ENCODE results near the gene NAGPA.

Gene NAGPA

GRCh38 chr16:5012887-5013286 is 20.8 kb downstream of the NAGPA start:
- in situ Hi-C loops (cut with MboI; ENCODE audit: low sequenced_read_pairs), result no loop called here
- Histone ChIP-seq H3K4me3 (no peak overlapping the region), H3K27me3 (ENCODE audit: low read depth) (0 out of 2 replicates have a peak, but pooled peaks cover 2% of the 10 kb centered on the region), H3K36me3 (replicated peaks) (no peaks in the 10 kb centered on the region), H3K4me1 (no peaks in the 10 kb centered on the region), H3K9me3 (no peaks in the 10 kb centered on the region)
- no peak for DNase-seq (ENCODE audit: low spot score in 2 of 2)

- no peak for DNase-seq (ENCODE audit: low spot score in 2 of 2)
- no peaks in the 10 kb centered on the region for H3K36me3 ChIP-seq (replicated peaks)
- H3K4me3 ChIP-seq, result no peak overlapping the region
- in situ Hi-C loops (cut with MboI; ENCODE audit: low sequenced_read_pairs), result no loop called here
- 0 out of 2 replicates have a peak, but pooled peaks cover 2% of the 10 kb centered on the region for H3K27me3 ChIP-seq (ENCODE audit: low read depth)
- H3K9me3 ChIP-seq, result no peaks in the 10 kb centered on the region
- H3K4me1 ChIP-seq, result no peaks in the 10 kb centered on the region
Measured at GRCh38 chr16:5011637-5012036, 22.1 kb downstream of the NAGPA start.

- in situ Hi-C loops (cut with MboI; ENCODE audit: low sequenced_read_pairs), result no loop called here
Measured at GRCh38 chr16:5010576-5011329, 23.0 kb downstream of the NAGPA start.

GRCh38 chr16:5008311-5008731 is 25.4 kb downstream of the NAGPA start:
- 0 out of 2 replicates have a peak, but pooled peaks cover 2% of the 10 kb centered on the region for H3K27me3 ChIP-seq (ENCODE audit: low read depth)
- in situ Hi-C loops (cut with MboI; ENCODE audit: low sequenced_read_pairs), result no loop called here
- no peak for DNase-seq (ENCODE audit: low spot score in 2 of 2)
- no peaks in the 10 kb centered on the region for H3K36me3 ChIP-seq (replicated peaks)
- no peaks in the 10 kb centered on the region for H3K4me1 ChIP-seq
- H3K9me3 ChIP-seq, result no peaks in the 10 kb centered on the region
- H3K4me3 ChIP-seq, result no peak overlapping the region

More at GRCh38 chr16:5010576-5011329, 23.0 kb downstream of the NAGPA start:
- no peaks in the 10 kb centered on the region for H3K4me1 ChIP-seq
- 0 out of 2 replicates have a peak, but pooled peaks cover 2% of the 10 kb centered on the region for H3K27me3 ChIP-seq (ENCODE audit: low read depth)
- no peaks in the 10 kb centered on the region for H3K9me3 ChIP-seq
- no peak for DNase-seq (ENCODE audit: low spot score in 2 of 2)
- H3K36me3 ChIP-seq (replicated peaks), result no peaks in the 10 kb centered on the region
- no peak overlapping the region for H3K4me3 ChIP-seq

GRCh38 chr16:5007256-5007655 is 26.5 kb downstream of the NAGPA start:
- Histone ChIP-seq H3K4me3 (no peak overlapping the region), H3K27me3 (ENCODE audit: low read depth) (0 out of 2 replicates have a peak, but pooled peaks cover 2% of the 10 kb centered on the region), H3K9me3 (no peaks in the 10 kb centered on the region), H3K4me1 (no peaks in the 10 kb centered on the region), H3K36me3 (replicated peaks) (no peaks in the 10 kb centered on the region)
- in situ Hi-C loops (cut with MboI; ENCODE audit: low sequenced_read_pairs), result no loop called here
- no peak for DNase-seq (ENCODE audit: low spot score in 2 of 2)

- in situ Hi-C loops (cut with MboI; ENCODE audit: low sequenced_read_pairs), result no loop called here
- H3K9me3 ChIP-seq, result no peaks in the 10 kb centered on the region
- H3K36me3 ChIP-seq (replicated peaks), result no peaks in the 10 kb centered on the region
- H3K4me3 ChIP-seq, result no peak overlapping the region
- H3K4me1 ChIP-seq, result no peaks in the 10 kb centered on the region
- DNase-seq (ENCODE audit: low spot score in 2 of 2), result no peak
- H3K27me3 ChIP-seq (ENCODE audit: low read depth), result 0 out of 2 replicates have a peak, but pooled peaks cover 2% of the 10 kb centered on the region
Measured at GRCh38 chr16:5006348-5007193, 27.2 kb downstream of the NAGPA start.

GRCh38 chr16:5005916-5006315 is 27.8 kb downstream of the NAGPA start:
- H3K4me3 ChIP-seq, result no peak overlapping the region
- no peaks in the 10 kb centered on the region for H3K27me3 ChIP-seq (ENCODE audit: low read depth)
- no peaks in the 10 kb centered on the region for H3K4me1 ChIP-seq
- H3K9me3 ChIP-seq, result no peaks in the 10 kb centered on the region
- no peak for DNase-seq (ENCODE audit: low spot score in 2 of 2)
- in situ Hi-C loops (cut with MboI; ENCODE audit: low sequenced_read_pairs), result no loop called here
- no peaks in the 10 kb centered on the region for H3K36me3 ChIP-seq (replicated peaks)

- Histone ChIP-seq H3K4me1 (no peaks in the 10 kb centered on the region), H3K36me3 (replicated peaks) (no peaks in the 10 kb centered on the region), H3K27me3 (ENCODE audit: low read depth) (no peaks in the 10 kb centered on the region), H3K9me3 (no peaks in the 10 kb centered on the region), H3K4me3 (no peak overlapping the region)
- in situ Hi-C loops (cut with MboI; ENCODE audit: low sequenced_read_pairs), result no loop called here
- DNase-seq (ENCODE audit: low spot score in 2 of 2), result no peak
Measured at GRCh38 chr16:5004311-5004710, 29.4 kb downstream of the NAGPA start.

- no peak for DNase-seq (ENCODE audit: low spot score in 2 of 2)
Measured at GRCh38 chr16:5003828-5004227, 29.9 kb downstream of the NAGPA start.

GRCh38 chr16:5003211-5003610 is 30.5 kb downstream of the NAGPA start:
- Histone ChIP-seq H3K4me3 (no peak overlapping the region), H3K4me1 (no peaks in the 10 kb centered on the region), H3K36me3 (replicated peaks) (no peaks in the 10 kb centered on the region), H3K27me3 (ENCODE audit: low read depth) (no peaks in the 10 kb centered on the region), H3K9me3 (no peaks in the 10 kb centered on the region)
- in situ Hi-C loops (cut with MboI; ENCODE audit: low sequenced_read_pairs), result no loop called here
- no peak for DNase-seq (ENCODE audit: low spot score in 2 of 2)

More at GRCh38 chr16:5003828-5004227, 29.9 kb downstream of the NAGPA start:
- no peaks in the 10 kb centered on the region for H3K36me3 ChIP-seq (replicated peaks)
- H3K4me1 ChIP-seq, result no peaks in the 10 kb centered on the region
- in situ Hi-C loops (cut with MboI; ENCODE audit: low sequenced_read_pairs), result no loop called here
- no peaks in the 10 kb centered on the region for H3K9me3 ChIP-seq
- H3K27me3 ChIP-seq (ENCODE audit: low read depth), result no peaks in the 10 kb centered on the region
- H3K4me3 ChIP-seq, result no peak overlapping the region

- no peaks in the 10 kb centered on the region for H3K9me3 ChIP-seq
- DNase-seq (ENCODE audit: low spot score in 2 of 2), result no peak
- H3K27me3 ChIP-seq (ENCODE audit: low read depth), result no peaks in the 10 kb centered on the region
- H3K36me3 ChIP-seq (replicated peaks), result no peaks in the 10 kb centered on the region
- H3K4me1 ChIP-seq, result no peaks in the 10 kb centered on the region
- H3K4me3 ChIP-seq, result no peak overlapping the region
- in situ Hi-C loops (cut with MboI; ENCODE audit: low sequenced_read_pairs), result no loop called here
Measured at GRCh38 chr16:5002699-5003143, 31.0 kb downstream of the NAGPA start.

GRCh38 chr16:5001986-5002385 is 31.7 kb downstream of the NAGPA start:
- in situ Hi-C loops (cut with MboI; ENCODE audit: low sequenced_read_pairs), result no loop called here
- Histone ChIP-seq H3K4me1 (no peaks in the 10 kb centered on the region), H3K9me3 (no peaks in the 10 kb centered on the region), H3K4me3 (no peak overlapping the region), H3K27me3 (ENCODE audit: low read depth) (no peaks in the 10 kb centered on the region), H3K36me3 (replicated peaks) (no peaks in the 10 kb centered on the region)
- no peak for DNase-seq (ENCODE audit: low spot score in 2 of 2)

GRCh38 chr16:5001571-5001970 is 32.2 kb downstream of the NAGPA start:
- Histone ChIP-seq H3K27me3 (ENCODE audit: low read depth) (no peaks in the 10 kb centered on the region), H3K36me3 (replicated peaks) (no peaks in the 10 kb centered on the region), H3K4me1 (no peaks in the 10 kb centered on the region), H3K9me3 (no peaks in the 10 kb centered on the region), H3K4me3 (no peak overlapping the region)
- in situ Hi-C loops (cut with MboI; ENCODE audit: low sequenced_read_pairs), result no loop called here
- no peak for DNase-seq (ENCODE audit: low spot score in 2 of 2)

- Histone ChIP-seq H3K36me3 (replicated peaks) (no peaks in the 10 kb centered on the region), H3K9me3 (no peaks in the 10 kb centered on the region), H3K4me3 (no peak overlapping the region), H3K4me1 (no peaks in the 10 kb centered on the region), H3K27me3 (ENCODE audit: low read depth) (no peaks in the 10 kb centered on the region)
- no peak for DNase-seq (ENCODE audit: low spot score in 2 of 2)
- in situ Hi-C loops (cut with MboI; ENCODE audit: low sequenced_read_pairs), result no loop called here
Measured at GRCh38 chr16:5000573-5001001, 33.1 kb downstream of the NAGPA start.

All from HAP-1 (cell line).